Tibial artery (tissue), 4 donors: ENCODE results near the gene SAA1.

Experiments
- DNase-seq, 2 donors: peaks; one replicate each; pipeline ENCODE4 v3.0.0-alpha.2; 2019
- H3K27ac ChIP-seq, 2 donors: fragments of 200-600 bp; sonication (generic) in 1 of 2; 1 replicate in 1 of 2; 2 replicates in 1 of 2; pipeline ENCODE4 v1.5.1; 2018 to 2019; ENCODE audit warnings: mild to moderate bottlenecking in 1 of 2
- H3K27me3 ChIP-seq, 2 donors: fragments of 200-600 bp; sonication (generic) in 1 of 2; one replicate each; pipeline versions ENCODE4 v1.5.1 to v1.6.0; 2016 to 2019
- H3K36me3 ChIP-seq, 3 donors: fragments of 200-600 bp; sonication (generic) in 2 of 3; one replicate each; pipeline ENCODE4 v1.5.1; 2016 to 2019; ENCODE audit warnings: mild to moderate bottlenecking in 2 of 3
- H3K4me1 ChIP-seq, 4 donors: fragments of 200-600 bp; sonication (generic) in 2 of 4; 1 replicate in 3 of 4; 2 replicates in 1 of 4; pipeline ENCODE4 v1.5.1; 2016 to 2019
- H3K4me3 ChIP-seq, 2 donors: fragments of 200-600 bp; sonication (generic) in 1 of 2; 1 replicate in 1 of 2; 2 replicates in 1 of 2; pipeline ENCODE4 v1.5.1; 2018 to 2019; ENCODE audit warnings: mild to moderate bottlenecking in 2 of 2
- H3K9me3 ChIP-seq, 3 donors: fragments of 200-600 bp; sonication (generic) in 1 of 3; one replicate each; pipeline ENCODE4 v1.5.1; 2016 to 2019
- intact Hi-C: fragments of 100-400 bp; cut with DNase I; formaldehyde crosslinking; loops from one replicate; pipeline ENCODE4 v1.15.0; 2023; ENCODE audit warnings: low total_unique reads
- TF ChIP-seq, protein P1 (sequence below), 2 experiments: fragments of 200-600 bp in 1 of 2; fragments of 450-650 bp in 1 of 2; IDR thresholded peaks; one replicate each; pipeline ENCODE4 v1.5.1; 2017 to 2019; ENCODE audit warnings: antibody characterized with exemption in 2 of 2, mild to moderate bottlenecking in 1 of 2, moderate library complexity in 1 of 2

Gene SAA1

DNA sequence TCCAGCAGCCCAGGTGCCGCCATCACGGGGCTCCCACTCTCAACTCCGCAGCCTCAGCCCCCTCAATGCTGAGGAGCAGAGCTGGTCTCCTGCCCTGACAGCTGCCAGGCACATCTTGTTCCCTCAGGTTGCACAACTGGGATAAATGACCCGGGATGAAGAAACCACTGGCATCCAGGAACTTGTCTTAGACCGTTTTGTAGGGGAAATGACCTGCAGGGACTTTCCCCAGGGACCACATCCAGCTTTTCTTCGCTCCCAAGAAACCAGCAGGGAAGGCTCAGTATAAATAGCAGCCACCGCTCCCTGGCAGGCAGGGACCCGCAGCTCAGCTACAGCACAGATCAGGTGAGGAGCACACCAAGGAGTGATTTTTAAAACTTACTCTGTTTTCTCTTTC is at the start of gene SAA1:
SAA1 (plus strand) TSS at position 316 of the 400 bp plus-strand sequence. CDS start 624 bp downstream, outside the sequence.
- Histone ChIP-seq H3K4me3 (no peak within 1 kb of the TSS), H3K9me3 (no peaks in the 10 kb centered on the region), H3K4me1 (no peaks in the 10 kb centered on the region), H3K36me3 (no peaks in the 10 kb centered on the region), H3K27me3 (no peaks in the 10 kb centered on the region), H3K27ac (no peak within 1 kb of the TSS)
- DNase-seq = no peak
- TF ChIP-seq, protein P1, sequence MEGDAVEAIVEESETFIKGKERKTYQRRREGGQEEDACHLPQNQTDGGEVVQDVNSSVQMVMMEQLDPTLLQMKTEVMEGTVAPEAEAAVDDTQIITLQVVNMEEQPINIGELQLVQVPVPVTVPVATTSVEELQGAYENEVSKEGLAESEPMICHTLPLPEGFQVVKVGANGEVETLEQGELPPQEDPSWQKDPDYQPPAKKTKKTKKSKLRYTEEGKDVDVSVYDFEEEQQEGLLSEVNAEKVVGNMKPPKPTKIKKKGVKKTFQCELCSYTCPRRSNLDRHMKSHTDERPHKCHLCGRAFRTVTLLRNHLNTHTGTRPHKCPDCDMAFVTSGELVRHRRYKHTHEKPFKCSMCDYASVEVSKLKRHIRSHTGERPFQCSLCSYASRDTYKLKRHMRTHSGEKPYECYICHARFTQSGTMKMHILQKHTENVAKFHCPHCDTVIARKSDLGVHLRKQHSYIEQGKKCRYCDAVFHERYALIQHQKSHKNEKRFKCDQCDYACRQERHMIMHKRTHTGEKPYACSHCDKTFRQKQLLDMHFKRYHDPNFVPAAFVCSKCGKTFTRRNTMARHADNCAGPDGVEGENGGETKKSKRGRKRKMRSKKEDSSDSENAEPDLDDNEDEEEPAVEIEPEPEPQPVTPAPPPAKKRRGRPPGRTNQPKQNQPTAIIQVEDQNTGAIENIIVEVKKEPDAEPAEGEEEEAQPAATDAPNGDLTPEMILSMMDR (IDR thresholded peaks at IDR 0.05) = no peak
- intact Hi-C loops = no loop called here

DNA sequence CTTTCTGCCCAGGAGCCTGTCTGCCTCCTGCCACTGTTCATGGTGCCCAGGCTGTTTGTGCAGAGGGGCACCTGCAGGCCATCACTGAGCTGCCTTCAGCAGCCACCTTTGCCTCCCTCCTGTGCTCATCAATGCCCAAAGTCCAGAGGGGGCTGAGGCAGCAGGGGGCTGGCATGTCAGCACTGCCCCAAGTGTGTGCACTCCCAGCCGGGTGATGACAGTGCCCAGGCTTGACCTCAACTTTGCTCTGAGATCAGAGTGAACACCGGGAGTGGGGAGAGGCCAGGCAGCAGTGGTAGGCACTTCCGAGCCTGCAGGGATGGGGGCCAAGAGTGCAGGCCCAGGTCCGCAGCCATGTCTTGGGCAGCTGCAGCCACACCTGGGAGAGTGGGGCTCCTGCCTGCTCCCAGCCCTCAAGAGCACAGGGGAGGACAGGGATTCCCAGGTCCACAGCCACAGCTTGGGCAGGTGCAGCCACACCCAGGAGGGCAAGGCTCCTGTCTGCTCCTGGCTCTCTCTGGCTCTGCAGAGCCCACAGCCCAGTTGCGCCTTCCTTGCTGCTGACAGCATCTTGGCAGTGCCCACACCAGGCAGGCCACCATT is 44.7 kb upstream of the SAA1 start:
- no peaks in the 10 kb centered on the region for H3K9me3 ChIP-seq
- no peaks in the 10 kb centered on the region for H3K27me3 ChIP-seq
- no peak overlapping the region for H3K4me3 ChIP-seq
- no peaks in the 10 kb centered on the region for H3K36me3 ChIP-seq
- no peak overlapping the region for H3K27ac ChIP-seq
- intact Hi-C loops = no loop called here
- TF ChIP-seq, protein P1 (IDR thresholded peaks at IDR 0.05) = no peak
- H3K4me1 ChIP-seq = no peaks in the 10 kb centered on the region
- no peak for DNase-seq

DNA sequence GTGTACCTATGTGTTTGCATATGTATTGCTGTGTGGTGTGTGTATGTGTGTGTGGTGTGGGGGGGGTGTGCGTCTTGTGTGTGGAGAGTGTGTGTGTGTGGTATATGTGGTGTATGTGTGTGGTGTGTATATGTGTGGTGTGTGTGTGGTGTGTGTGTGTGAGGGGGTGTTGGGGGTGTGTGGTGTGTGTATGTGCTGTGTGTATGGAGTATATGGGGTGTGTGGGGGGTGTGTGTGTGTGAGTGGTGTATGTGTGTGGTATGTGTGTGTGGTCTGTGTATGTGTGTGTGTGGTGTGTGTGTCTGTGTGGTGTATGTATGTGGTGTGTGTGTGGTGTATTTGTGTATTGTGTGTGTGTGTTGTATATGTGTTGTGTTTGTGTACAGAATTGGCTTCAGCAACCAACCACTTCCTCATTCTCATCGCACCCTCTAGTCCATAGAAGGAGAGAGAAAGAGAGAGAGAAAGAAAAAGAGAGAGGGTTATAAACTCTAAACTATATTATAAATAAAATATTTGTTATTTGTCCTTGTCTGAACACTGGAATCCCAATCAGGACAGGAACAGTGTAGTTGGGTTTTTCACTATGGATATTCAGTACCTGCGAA is 43.1 kb upstream of the SAA1 start:
- DNase-seq = no peak
- TF ChIP-seq, protein P1 (IDR thresholded peaks at IDR 0.05) = no peak

DNA sequence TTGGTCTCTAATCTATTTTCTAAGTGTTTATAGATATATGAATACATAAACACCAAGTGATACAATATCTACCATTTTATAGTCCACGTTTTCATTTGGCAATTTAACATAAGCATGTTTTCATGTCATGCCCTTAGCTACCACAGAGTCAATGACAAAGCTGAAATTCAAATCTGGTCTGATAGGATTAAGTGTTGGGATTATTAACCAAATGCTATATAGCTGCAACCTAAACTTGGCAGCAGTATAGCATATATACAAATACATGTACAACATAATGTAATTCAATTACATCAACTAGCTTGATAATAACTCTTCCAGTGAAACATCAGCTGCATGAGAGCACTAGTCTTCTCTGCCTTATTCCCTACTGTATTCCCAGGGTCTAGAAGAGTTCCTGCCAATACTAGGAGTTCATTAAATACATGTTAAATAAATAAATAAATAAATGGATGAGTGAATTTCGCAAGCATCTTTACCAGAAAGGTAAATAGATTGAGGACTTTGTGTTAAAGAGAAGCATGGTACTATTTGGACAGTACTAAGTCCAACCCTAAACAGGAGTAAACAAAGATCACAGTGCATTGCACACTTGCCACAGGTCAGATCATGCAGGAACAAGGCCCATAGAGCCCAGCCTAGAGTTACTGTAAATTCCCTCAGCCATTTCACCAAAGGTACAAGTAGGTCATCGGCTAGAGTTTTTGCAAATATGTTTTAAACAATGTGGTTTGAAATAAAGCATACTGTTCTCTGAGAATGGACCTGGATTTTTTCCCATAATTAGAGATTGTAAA is 42.3 kb upstream of the SAA1 start:
- intact Hi-C loops = no loop called here

More for the DNA sequence above, 43.1 kb upstream of the SAA1 start:
- intact Hi-C loops = no loop called here
- Histone ChIP-seq H3K4me3 (no peak overlapping the region), H3K27me3 (no peaks in the 10 kb centered on the region), H3K36me3 (no peaks in the 10 kb centered on the region), H3K27ac (no peak overlapping the region), H3K9me3 (no peaks in the 10 kb centered on the region), H3K4me1 (no peaks in the 10 kb centered on the region)

DNA sequence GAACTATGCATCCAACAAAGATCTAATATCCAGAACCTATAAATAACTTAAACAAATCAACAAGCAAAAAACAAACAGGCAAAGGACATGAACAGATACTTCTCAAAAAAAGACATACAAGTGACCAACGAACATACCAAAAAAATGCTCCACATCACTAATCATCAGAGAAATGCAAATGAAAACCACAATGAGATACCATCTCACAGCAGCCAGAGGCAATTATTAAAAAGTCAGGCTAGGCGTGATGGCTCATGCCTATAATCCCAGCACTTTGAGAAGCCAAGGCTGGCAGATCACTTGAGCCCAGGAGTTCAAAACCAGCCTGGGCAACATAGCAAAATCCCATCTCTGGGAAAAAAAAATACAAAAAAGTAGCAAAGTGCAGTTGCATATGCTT is 40.2 kb upstream of the SAA1 start:
- intact Hi-C loops = no loop called here
- H3K9me3 ChIP-seq = no peaks in the 10 kb centered on the region
- no peak overlapping the region for H3K27ac ChIP-seq
- DNase-seq = no peak
- H3K27me3 ChIP-seq = no peaks in the 10 kb centered on the region
- H3K4me1 ChIP-seq = no peaks in the 10 kb centered on the region
- TF ChIP-seq, protein P1 (IDR thresholded peaks at IDR 0.05) = no peak
- H3K36me3 ChIP-seq = no peaks in the 10 kb centered on the region
- H3K4me3 ChIP-seq = no peak overlapping the region

More for the DNA sequence above, 42.3 kb upstream of the SAA1 start:
- H3K9me3 ChIP-seq = no peaks in the 10 kb centered on the region
- no peaks in the 10 kb centered on the region for H3K36me3 ChIP-seq
- H3K4me3 ChIP-seq = no peak overlapping the region
- no peaks in the 10 kb centered on the region for H3K27me3 ChIP-seq
- H3K27ac ChIP-seq = no peak overlapping the region
- no peak for DNase-seq
- no peaks in the 10 kb centered on the region for H3K4me1 ChIP-seq
- TF ChIP-seq, protein P1 (IDR thresholded peaks at IDR 0.05) = no peak
